NB4 (cell line): ENCODE data around the gene EDNRB.

ENCODE experiments used
- CTCF ChIP-seq: IDR thresholded peaks from one replicate; pipeline ENCODE4 v1.5.1; 2012; ENCODE audit warnings: low read depth, low read length
- MAX ChIP-seq: IDR thresholded peaks from 2 replicates; pipeline ENCODE4 v1.6.1; 2011; ENCODE audit warnings: low read depth, low read length
- POLR2A ChIP-seq: IDR thresholded peaks from 2 replicates; pipeline ENCODE4 v1.6.1; 2011; ENCODE audit warnings: mild to moderate bottlenecking; ENCODE audit not compliant: insufficient read length; ENCODE audit errors: extremely low read depth

- TF ChIP-seq POLR2A (no peak), CTCF (no peak), MAX (no peak)
Observed at GRCh38 chr13:77874406-77874805, 44.2 kb downstream of the EDNRB start.
